Activated naive CD8-positive, alpha-beta T cell treated with anti-CD3 and anti-CD28 coated beads, Interleukin-2, amount 50 U/mL, for 24 hours (primary cell): ENCODE data around the gene NPR1.
"Not testable (repeated sequence)": the region's sequence is repeated elsewhere in the genome, so short reads cannot be mapped to it uniquely, and the experiment has no call there.

Experiments used
- ATAC-seq: fragments of 150-1000 bp; cut with Tn5 transposase; one replicate; pipeline ENCODE4 v1.10.0; 2021
- DNase-seq: peaks from one replicate; pipeline ENCODE4 v3.0.0; 2021
- H3K27ac Mint-ChIP-seq: one replicate; pipeline ENCODE4 v1.8.0; 2021; ENCODE audit warnings: mild to moderate bottlenecking, mixed read lengths
- H3K27me3 Mint-ChIP-seq: one replicate; pipeline ENCODE4 v1.8.0; 2021; ENCODE audit warnings: mixed read lengths
- H3K36me3 Mint-ChIP-seq: one replicate; pipeline ENCODE4 v1.8.0; 2021; ENCODE audit warnings: low read depth, mixed read lengths
- H3K4me1 Mint-ChIP-seq: one replicate; pipeline ENCODE4 v1.8.0; 2021; ENCODE audit warnings: mixed read lengths
- H3K4me3 Mint-ChIP-seq: one replicate; pipeline ENCODE4 v1.8.0; 2021; ENCODE audit warnings: mild to moderate bottlenecking, moderate library complexity, mixed read lengths
- H3K9me3 Mint-ChIP-seq: one replicate; pipeline ENCODE4 v1.8.0; 2021; ENCODE audit warnings: mixed read lengths

Gene NPR1

DNA sequence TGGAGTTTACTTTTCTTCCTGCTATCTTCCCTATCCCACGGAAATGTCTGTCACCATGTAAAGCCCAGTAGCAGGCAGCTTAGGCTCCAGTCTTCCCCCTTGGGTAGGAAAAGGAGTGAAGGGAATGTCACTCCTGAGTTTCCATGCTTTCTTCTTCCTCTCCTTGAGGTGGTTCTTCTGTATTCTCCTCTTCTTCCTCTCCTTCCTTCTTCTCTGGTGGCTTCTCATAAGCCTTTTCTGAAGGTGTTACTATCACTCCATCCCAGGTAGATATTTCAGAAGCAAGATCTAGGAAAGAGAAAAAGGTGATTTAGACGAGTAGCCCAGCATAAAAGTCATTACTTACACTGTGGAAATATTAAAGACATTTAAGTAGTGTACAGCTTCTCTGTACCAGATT is 16.2 kb upstream of the NPR1 start:
- Mint-ChIP-seq H3K4me3 (no peak overlapping the region), H3K27ac (peak overlapping the region; percentile 47), H3K9me3 (no peaks in the 10 kb centered on the region), H3K36me3 (peaks cover 55% of the 10 kb centered on the region), H3K4me1 (peaks cover 19% of the 10 kb centered on the region), H3K27me3 (no peaks in the 10 kb centered on the region)
- ATAC-seq (no peak), DNase-seq (no peak)

DNA sequence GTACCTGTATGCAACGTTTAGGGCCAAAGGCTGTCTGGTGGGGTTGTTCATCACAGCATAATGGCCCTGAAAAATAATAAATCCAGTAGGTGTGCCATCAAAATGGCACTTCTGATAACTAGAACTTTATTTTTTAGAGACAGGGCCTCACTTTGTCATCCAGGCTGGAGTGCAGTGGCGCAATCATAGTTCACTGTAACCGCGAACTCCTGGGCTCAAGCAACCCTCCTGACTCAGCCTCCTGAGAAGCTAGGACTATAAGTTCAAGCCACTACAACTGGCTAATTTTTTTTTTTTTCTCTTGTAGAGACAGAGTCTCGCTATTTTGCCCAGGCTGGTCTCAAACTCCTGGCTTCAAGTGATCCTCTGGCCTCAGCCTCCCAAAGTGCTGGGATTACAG is 15.3 kb upstream of the NPR1 start:
- ATAC-seq (no peak), DNase-seq (no peak)
- Mint-ChIP-seq H3K4me1 (peaks cover 26% of the 10 kb centered on the region), H3K27ac (no peak overlapping the region), H3K27me3 (no peaks in the 10 kb centered on the region), H3K4me3 (no peak overlapping the region), H3K9me3 (no peaks in the 10 kb centered on the region), H3K36me3 (peaks cover 64% of the 10 kb centered on the region)

DNA sequence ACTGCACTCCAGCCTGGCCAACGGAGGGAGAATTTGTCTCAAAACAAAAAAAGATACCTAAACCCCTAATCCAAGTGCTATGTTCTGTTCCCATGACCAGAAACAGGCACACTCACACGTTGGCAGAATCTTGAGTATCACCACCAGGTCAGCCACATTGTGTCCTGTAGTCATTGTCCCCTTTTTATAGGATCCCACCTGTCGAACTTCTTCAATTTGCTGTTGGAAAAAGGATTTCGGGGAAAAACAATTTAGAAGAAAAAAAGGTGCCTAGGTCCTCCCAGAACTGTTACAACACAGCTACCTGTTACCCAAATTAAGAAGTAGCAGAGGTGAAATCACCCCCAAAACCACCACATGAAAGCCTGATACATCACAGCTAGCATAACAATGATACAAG is 11.0 kb upstream of the NPR1 start:
- Mint-ChIP-seq H3K9me3 (no peaks in the 10 kb centered on the region), H3K4me3 (peak overlapping the region; percentile 41), H3K36me3 (peaks cover 70% of the 10 kb centered on the region), H3K4me1 (peaks cover 35% of the 10 kb centered on the region), H3K27me3 (no peaks in the 10 kb centered on the region), H3K27ac (no peak overlapping the region)
- no peak for DNase-seq
- ATAC-seq = no peak

DNA sequence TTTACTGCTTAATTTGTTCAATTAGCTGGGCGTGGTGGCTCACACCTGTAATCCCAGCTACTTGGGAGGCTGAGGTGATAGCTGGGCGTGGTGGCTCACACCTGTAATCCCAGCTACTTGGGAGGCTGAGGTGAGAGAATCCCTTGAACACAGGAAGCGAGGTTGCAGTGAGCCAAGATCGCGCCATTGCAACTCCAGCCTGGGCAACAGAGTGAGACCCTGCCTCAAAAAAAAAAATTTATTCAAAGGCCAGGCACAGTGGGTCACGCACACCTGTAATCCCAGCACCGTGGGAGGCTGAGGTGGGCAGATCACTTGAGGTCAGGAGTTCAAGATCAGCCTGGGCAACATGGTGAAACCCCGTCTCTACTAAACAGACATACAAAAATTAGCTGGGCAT is 9.8 kb upstream of the NPR1 start:
- Mint-ChIP-seq H3K36me3 (peaks cover 60% of the 10 kb centered on the region), H3K4me1 (peaks cover 35% of the 10 kb centered on the region)
- H3K9me3 Mint-ChIP-seq, ATAC-seq, DNase-seq, H3K4me3 Mint-ChIP-seq, H3K27me3 Mint-ChIP-seq, H3K27ac Mint-ChIP-seq: not testable (repeated sequence)

DNA sequence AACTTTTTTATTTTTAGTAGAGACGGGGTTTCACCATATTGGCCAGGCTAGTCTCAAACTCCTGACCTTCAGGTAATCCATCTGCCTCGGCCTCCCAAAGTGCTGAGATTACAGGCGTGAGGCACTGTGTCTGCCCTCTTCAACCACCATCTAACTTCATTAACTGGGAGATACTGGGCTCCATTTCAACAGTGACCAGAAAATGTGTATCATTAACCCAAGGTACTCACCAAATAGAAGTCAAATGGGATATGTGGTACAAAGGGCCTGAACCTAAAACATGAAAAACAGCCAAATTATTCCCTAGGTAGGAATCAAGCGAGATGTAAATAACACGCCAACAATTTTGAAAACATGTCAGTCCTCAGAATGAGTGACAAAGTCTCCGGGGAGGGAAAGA is 8.9 kb upstream of the NPR1 start:
- Mint-ChIP-seq H3K4me3 (no peak overlapping the region), H3K36me3 (peaks cover 56% of the 10 kb centered on the region), H3K9me3 (no peaks in the 10 kb centered on the region), H3K4me1 (peaks cover 35% of the 10 kb centered on the region), H3K27me3 (no peaks in the 10 kb centered on the region), H3K27ac (no peak overlapping the region)
- no peak for DNase-seq
- no peak for ATAC-seq

DNA sequence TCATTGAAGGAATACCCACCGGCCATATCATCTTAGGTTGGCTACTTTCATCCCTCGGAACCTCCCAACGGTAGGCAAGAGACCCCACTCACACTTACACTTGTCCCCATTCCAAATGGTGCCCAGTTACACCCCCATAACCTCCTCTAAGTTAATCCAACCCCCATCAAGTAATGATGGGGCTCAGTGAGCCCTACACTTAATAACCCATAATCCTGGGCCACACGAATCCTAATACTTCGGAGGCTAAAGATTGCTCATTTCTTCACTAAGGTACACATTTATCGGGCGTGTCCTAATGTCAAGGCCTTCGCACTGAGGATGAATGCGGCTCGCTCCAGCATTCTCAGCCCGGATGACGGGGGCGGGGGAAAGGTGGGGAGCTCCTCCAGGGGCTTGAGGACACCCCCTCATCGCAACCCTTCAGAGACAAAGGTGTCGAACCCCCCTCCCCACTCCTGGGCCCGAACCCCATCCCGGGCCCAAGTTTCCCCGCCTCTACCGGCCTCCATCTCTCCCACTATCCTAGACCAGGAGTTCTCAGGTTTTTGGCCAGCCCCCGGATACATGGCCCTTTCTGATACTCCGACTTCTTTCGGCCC is 8.1 kb upstream of the NPR1 start:
- no peaks in the 10 kb centered on the region for H3K9me3 Mint-ChIP-seq
- H3K27ac Mint-ChIP-seq = no peak overlapping the region
- no peak overlapping the region for H3K4me3 Mint-ChIP-seq
- H3K27me3 Mint-ChIP-seq = no peaks in the 10 kb centered on the region
- peaks cover 35% of the 10 kb centered on the region for H3K4me1 Mint-ChIP-seq
- peaks cover 48% of the 10 kb centered on the region for H3K36me3 Mint-ChIP-seq
- ATAC-seq (no peak), DNase-seq (peak; percentile 34)

DNA sequence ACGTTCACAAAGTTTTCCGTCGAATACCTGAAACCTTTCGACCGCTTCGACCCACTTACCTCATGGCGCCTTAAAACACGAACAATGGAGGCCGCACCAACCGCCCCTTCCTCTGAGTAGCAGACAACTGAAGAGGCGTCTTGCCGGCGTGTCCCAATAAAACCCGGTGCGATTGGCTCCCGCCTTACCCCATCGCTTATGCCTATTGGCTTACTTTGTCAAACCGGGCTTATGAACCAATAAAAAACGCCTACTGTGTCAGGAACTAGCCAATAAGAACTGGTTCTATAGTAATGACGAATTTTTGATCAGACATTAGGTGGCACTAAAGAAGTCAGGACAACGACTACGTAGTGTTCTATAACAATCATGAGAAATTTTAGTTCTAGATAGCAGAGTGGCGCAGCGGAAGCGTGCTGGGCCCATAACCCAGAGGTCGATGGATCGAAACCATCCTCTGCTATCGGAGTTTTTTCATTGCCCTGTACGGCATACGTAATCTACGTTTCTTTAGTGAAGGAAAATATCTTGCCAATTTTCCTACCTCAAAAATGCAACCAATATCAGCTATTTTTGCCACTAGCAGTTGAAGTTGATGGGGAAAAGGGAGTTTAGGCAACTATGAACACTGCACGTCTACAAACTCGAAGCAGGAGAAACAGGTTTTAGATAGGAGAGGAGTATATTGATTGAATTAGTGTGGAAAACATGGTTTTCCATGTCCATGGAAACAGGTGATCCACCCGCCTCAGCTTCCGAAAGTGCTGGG is 7.4 kb upstream of the NPR1 start, which contains the start of gene ILF2:
ILF2 (minus strand) TSS at position 135 of the 769 bp plus-strand sequence; CDS start at position 64, 71 bp downstream.
- Mint-ChIP-seq H3K36me3 (peaks cover 41% of the 10 kb centered on the region), H3K4me1 (peaks cover 35% of the 10 kb centered on the region), H3K4me3 (no peak within 1 kb of the TSS), H3K27me3 (no peaks in the 10 kb centered on the region), H3K9me3 (no peaks in the 10 kb centered on the region), H3K27ac (no peak within 1 kb of the TSS)
- DNase-seq = peak; percentile 96
- peak; percentile 95 for ATAC-seq

DNA sequence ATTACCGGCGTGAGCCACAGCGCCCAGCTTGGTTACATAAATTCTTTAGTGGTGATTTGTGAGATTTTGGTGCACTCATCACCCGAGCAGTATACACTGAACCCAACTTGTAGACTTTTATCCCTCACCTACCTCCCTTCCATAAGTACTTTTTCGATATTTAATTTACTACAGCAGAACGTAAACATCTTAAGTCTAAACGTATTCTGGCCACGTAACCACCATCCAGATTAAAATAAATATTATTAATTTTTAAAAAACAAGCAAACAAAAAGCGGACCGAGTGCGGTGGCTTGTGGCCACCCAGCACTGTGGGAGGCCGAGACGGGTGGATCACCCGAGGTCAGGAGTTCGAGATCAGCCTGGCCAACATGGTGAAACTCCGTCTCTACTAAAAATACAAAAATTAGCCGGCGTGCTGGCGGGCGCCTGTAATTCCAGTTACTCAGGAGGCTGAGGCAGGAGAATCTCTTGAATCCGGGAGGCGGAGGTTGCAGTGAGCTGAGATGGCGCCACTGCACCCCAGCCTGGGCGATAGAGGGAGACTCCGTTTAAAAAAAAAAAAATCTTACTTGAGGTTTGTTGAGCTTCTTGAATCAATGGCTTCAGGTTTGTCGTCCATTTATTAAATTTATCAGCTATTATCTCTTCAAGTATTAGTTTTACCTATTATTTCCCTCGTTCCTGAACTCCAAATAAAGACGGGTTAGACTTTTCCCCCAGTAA is 6.7 kb upstream of the NPR1 start:
- not testable (repeated sequence) for H3K9me3 Mint-ChIP-seq, H3K27ac Mint-ChIP-seq, H3K4me3 Mint-ChIP-seq, H3K27me3 Mint-ChIP-seq
- Mint-ChIP-seq H3K4me1 (peaks cover 35% of the 10 kb centered on the region), H3K36me3 (peaks cover 34% of the 10 kb centered on the region)
- DNase-seq (peak; percentile 63), ATAC-seq (peak; percentile 41)

DNA sequence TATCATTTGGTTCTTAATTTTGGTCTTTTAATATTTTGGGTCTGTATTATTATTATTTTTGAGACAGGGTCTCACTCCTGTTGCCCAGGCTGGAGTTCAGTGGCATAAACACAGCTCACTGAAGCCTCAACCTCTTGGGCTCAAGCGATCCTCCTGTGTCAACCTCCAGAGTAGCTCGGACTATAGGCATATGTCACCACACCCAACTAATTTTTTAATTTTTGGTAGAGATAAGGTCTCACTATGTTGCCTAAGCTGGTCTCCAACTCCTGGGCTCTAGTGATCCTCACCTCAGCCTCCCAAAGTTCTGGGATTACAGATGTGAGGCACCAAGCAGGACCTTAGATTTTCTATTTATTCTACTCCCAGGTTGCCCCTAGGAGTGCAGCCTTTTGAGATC is 5.0 kb upstream of the NPR1 start:
- H3K27ac Mint-ChIP-seq = no peak overlapping the region
- H3K9me3 Mint-ChIP-seq = no peaks in the 10 kb centered on the region
- no peak overlapping the region for H3K4me3 Mint-ChIP-seq
- peaks cover 17% of the 10 kb centered on the region for H3K36me3 Mint-ChIP-seq
- no peak for DNase-seq
- H3K27me3 Mint-ChIP-seq = peaks cover 20% of the 10 kb centered on the region
- peaks cover 31% of the 10 kb centered on the region for H3K4me1 Mint-ChIP-seq
- no peak for ATAC-seq

DNA sequence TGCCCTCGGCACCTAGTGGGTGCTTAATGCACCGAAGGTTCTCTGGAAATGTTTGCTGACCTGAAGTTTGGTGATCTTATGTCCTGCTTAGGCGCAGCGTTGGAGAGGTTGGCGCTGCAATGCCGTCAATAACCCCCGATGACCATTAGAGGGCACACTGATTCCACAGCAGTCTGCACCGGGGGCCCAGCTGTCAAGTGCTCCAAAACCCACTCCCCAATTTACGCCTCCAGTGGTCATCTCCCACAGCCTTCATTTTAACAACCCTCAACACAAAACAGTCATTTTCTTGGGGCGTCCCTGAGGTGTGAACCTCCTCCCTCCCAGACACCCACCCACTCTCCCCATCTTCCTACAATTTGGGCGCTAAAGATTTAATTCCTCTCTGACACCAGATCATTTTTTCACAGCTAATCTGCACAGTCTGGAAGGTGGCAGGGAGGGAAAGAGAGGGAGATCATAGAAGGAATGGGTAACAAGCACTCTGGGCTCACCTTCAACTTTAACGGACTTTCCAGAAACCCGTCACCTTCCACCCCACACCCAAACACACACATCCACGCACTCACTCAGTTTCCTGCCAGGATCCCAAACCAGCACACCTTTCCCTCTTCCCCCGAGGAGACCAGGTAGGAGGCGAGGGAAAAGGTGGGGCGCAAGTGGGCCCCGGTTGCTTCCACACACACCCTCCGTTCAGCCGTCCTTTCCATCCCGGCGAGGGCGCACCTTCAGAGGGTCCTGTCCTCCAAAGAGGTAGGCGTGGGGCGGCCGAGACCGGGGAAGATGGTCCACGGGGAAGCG is 570 bp upstream of the NPR1 start:
- H3K27me3 Mint-ChIP-seq = peaks cover 51% of the 10 kb centered on the region
- peak overlapping the region; percentile 72 for H3K4me3 Mint-ChIP-seq
- no peaks in the 10 kb centered on the region for H3K36me3 Mint-ChIP-seq
- no peaks in the 10 kb centered on the region for H3K9me3 Mint-ChIP-seq
- no peak overlapping the region for H3K27ac Mint-ChIP-seq
- ATAC-seq (peak; percentile 41), DNase-seq (peak; percentile 57)
- peaks cover 18% of the 10 kb centered on the region for H3K4me1 Mint-ChIP-seq

DNA sequence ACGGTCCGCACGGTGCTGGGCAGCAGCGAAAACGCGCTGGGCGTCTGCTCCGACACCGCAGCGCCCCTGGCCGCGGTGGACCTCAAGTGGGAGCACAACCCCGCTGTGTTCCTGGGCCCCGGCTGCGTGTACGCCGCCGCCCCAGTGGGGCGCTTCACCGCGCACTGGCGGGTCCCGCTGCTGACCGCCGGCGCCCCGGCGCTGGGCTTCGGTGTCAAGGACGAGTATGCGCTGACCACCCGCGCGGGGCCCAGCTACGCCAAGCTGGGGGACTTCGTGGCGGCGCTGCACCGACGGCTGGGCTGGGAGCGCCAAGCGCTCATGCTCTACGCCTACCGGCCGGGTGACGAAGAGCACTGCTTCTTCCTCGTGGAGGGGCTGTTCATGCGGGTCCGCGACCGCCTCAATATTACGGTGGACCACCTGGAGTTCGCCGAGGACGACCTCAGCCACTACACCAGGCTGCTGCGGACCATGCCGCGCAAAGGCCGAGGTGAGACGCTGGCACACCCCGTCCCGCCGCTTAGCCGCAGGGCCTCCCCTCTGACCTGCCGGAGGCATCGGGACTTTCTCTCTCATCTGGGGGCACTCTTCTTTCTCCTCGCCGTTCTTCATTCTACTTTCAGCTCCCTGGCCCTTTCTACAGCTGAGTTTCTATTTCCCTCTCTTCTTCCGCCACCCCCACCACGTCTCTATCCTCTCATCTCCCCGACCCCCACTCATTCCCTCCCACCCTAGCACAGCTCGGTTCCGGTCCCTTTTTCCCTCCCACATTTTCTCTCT is 1.0 kb downstream of the NPR1 start:
- Mint-ChIP-seq H3K36me3 (no peaks in the 10 kb centered on the region), H3K9me3 (no peaks in the 10 kb centered on the region), H3K4me1 (peaks cover 18% of the 10 kb centered on the region), H3K4me3 (peak overlapping the region; percentile 69), H3K27ac (no peak overlapping the region), H3K27me3 (peaks cover 55% of the 10 kb centered on the region)
- peak; percentile 53 for ATAC-seq
- DNase-seq = peak; percentile 42

DNA sequence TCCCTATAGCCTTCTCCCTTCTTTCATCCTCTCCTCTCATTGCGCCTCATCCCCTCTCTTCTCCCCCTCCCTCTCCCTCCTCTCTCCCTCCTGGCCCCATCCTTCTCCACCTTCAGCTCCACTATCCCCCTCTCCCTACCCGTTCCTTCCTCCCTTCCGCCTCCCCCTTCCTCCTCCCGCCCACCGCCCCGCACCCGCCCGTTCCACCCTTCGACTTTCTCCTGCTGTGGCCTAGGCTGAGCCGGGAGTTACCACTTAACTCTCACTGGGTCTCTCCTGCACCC is 1.6 kb downstream of the NPR1 start:
- H3K4me3 Mint-ChIP-seq = peak overlapping the region; percentile 69
- ATAC-seq (no peak), DNase-seq (no peak)
- H3K4me1 Mint-ChIP-seq = peaks cover 18% of the 10 kb centered on the region
- H3K36me3 Mint-ChIP-seq = no peaks in the 10 kb centered on the region
- H3K27me3 Mint-ChIP-seq = peaks cover 55% of the 10 kb centered on the region
- no peak overlapping the region for H3K27ac Mint-ChIP-seq
- H3K9me3 Mint-ChIP-seq = no peaks in the 10 kb centered on the region

DNA sequence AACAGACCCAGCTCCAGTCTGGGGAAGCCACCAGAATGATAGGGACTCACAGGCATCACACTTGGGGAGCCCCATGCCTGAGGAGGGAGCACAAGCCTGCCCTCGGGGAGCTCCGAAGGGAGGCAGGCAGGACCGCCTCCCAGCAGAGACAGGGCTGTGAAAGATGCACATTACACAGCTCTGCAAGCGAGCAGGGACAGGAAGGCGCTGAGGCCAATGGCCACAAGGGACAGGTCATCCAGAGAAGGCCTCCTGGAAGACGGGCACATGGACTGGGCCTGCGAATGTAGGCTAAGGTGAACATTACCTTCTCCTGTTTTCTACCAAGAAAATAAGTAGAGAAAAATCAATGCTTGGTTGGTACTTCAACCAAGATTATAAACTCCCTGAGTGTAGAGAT is 4.2 kb downstream of the NPR1 start:
- Mint-ChIP-seq H3K27ac (no peak overlapping the region), H3K27me3 (peaks cover 43% of the 10 kb centered on the region), H3K36me3 (no peaks in the 10 kb centered on the region), H3K4me3 (no peak overlapping the region), H3K4me1 (peaks cover 14% of the 10 kb centered on the region), H3K9me3 (no peaks in the 10 kb centered on the region)
- DNase-seq (no peak), ATAC-seq (no peak)

DNA sequence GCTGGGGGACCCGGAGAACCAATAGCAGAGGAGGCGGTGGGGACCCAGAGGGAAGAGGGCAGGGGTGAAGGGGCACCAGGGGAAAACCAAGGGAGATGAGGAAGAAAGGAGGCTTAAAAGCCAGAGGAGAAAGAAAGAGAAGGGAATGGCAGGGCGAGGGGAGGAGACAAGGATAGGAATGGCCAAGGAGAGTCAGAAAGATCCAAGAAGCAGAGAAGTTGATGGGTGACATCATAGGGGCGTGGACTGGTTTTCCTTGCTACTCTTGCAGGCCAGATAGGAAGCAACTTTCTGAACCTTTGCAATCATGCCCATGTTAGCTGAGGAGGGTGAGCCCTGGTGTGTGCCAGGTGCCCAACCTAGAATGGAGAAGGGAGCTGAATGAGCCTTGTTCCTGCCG is 5.4 kb downstream of the NPR1 start:
- ATAC-seq = no peak
- Mint-ChIP-seq H3K27ac (no peak overlapping the region), H3K9me3 (no peaks in the 10 kb centered on the region), H3K4me3 (no peak overlapping the region), H3K4me1 (peaks cover 5% of the 10 kb centered on the region), H3K27me3 (peaks cover 32% of the 10 kb centered on the region), H3K36me3 (no peaks in the 10 kb centered on the region)
- no peak for DNase-seq
